Cardiac muscle cell (in vitro differentiated cells and primary cell): ENCODE measurements around the gene ARID2. TPM values are rescaled to one million over a fixed set of nuclear protein-coding genes. Genes with fewer than 3 reads are reported as not detected.

ENCODE experiments used
- DNase-seq, 2 donors: peaks; one replicate each; pipeline versions ENCODE4 v3.0.0 to v3.0.0-alpha.2; 2010 to 2017; ENCODE audit warnings: low read depth in 1 of 2, low spot score in 1 of 2
- H3K27ac ChIP-seq: fragments of 200-600 bp; sonication (generic); 2 replicates; pipeline ENCODE4 v1.5.1; 2016
- H3K27me3 ChIP-seq: fragments of 200-600 bp; sonication (generic); 2 replicates; pipeline ENCODE4 v1.6.0; 2016; ENCODE audit warnings: control low read depth
- H3K36me3 ChIP-seq: fragments of 200-600 bp; sonication (generic); 2 replicates; pipeline ENCODE4 v1.5.1; 2016; ENCODE audit warnings: control low read depth
- H3K4me1 ChIP-seq: fragments of 200-600 bp; sonication (generic); 2 replicates; pipeline ENCODE4 v1.8.1; 2017; ENCODE audit warnings: low read depth, mild to moderate bottlenecking, mixed run types
- H3K4me3 ChIP-seq: fragments of 200-600 bp; sonication (generic); 2 replicates; pipeline ENCODE4 v1.5.1; 2016; ENCODE audit warnings: mild to moderate bottlenecking
- H3K9me3 ChIP-seq: fragments of 200-600 bp; sonication (generic); 2 replicates; pipeline ENCODE4 v1.5.1; 2017; ENCODE audit warnings: low read depth, mild to moderate bottlenecking, control low read depth
- CTCF ChIP-seq: IDR thresholded peaks from 2 replicates; pipeline ENCODE4 v1.5.1; 2012; ENCODE audit warnings: low read depth, mild to moderate bottlenecking, low read length
- polyA plus RNA-seq: library from polyadenylated mRNA; unstranded; fragments of >200 nt; fragmentation: Nextera tagmentation; extraction: Ambion mirVana; gene quantifications from 2 replicates; pipeline ENCODE4 v1.2.1, GENCODE V29; 2016
- total RNA-seq: library from RNA; depleted of rRNA; stranded (reverse); fragments of >200 nt; gene quantifications from 2 replicates; pipeline ENCODE4 v1.2.3, GENCODE V29; 2016

The ARID2 gene
- total and polyA plus RNA-seq, 2 experiments from 2014 or later = 17.3 to 40.3 TPM

GRCh38 chr12:45852508-45852907 is 123.0 kb downstream of the ARID2 start:
- no peak overlapping the region for H3K27ac ChIP-seq
- no peak overlapping the region for H3K4me3 ChIP-seq
- no peaks in the 10 kb centered on the region for H3K27me3 ChIP-seq
- no peaks in the 10 kb centered on the region for H3K9me3 ChIP-seq
- peaks cover 55% of the 10 kb centered on the region for H3K36me3 ChIP-seq
- H3K4me1 ChIP-seq = no peaks in the 10 kb centered on the region
- DNase-seq = peak in 1 of 2 donors; percentile 10
- TF ChIP-seq CTCF = no peak

- no peak for DNase-seq
- no peaks in the 10 kb centered on the region for H3K4me1 ChIP-seq
- H3K36me3 ChIP-seq = peaks cover 53% of the 10 kb centered on the region
- no peaks in the 10 kb centered on the region for H3K27me3 ChIP-seq
- no peak overlapping the region for H3K27ac ChIP-seq
- H3K9me3 ChIP-seq = no peaks in the 10 kb centered on the region
- no peak overlapping the region for H3K4me3 ChIP-seq
- TF ChIP-seq CTCF = no peak
Observed at GRCh38 chr12:45853550-45853949, 124.0 kb downstream of the ARID2 start.

GRCh38 chr12:45863332-45863731 is 133.8 kb downstream of the ARID2 start:
- Histone ChIP-seq H3K9me3 (no peaks in the 10 kb centered on the region), H3K27me3 (no peaks in the 10 kb centered on the region), H3K27ac (peak overlapping the region; percentile 51), H3K4me3 (no peak overlapping the region), H3K36me3 (peaks cover 30% of the 10 kb centered on the region), H3K4me1 (no peaks in the 10 kb centered on the region)
- DNase-seq = no peak
- no peak for TF ChIP-seq CTCF

GRCh38 chr12:45866299-45866698 is 136.8 kb downstream of the ARID2 start:
- no peak for DNase-seq
- Histone ChIP-seq H3K9me3 (no peaks in the 10 kb centered on the region), H3K36me3 (peaks cover 35% of the 10 kb centered on the region), H3K27ac (no peak overlapping the region), H3K4me1 (no peaks in the 10 kb centered on the region), H3K4me3 (no peak overlapping the region), H3K27me3 (no peaks in the 10 kb centered on the region)
- no peak for TF ChIP-seq CTCF

GRCh38 chr12:45872446-45872845 is 142.9 kb downstream of the ARID2 start:
- no peak for DNase-seq
- no peak overlapping the region for H3K27ac ChIP-seq
- peaks cover 14% of the 10 kb centered on the region for H3K36me3 ChIP-seq
- no peak overlapping the region for H3K4me3 ChIP-seq
- H3K9me3 ChIP-seq = no peaks in the 10 kb centered on the region
- TF ChIP-seq CTCF = no peak
- no peaks in the 10 kb centered on the region for H3K27me3 ChIP-seq
- no peaks in the 10 kb centered on the region for H3K4me1 ChIP-seq

GRCh38 chr12:45877069-45877468 is 147.6 kb downstream of the ARID2 start:
- Histone ChIP-seq H3K36me3 (peaks cover 5% of the 10 kb centered on the region), H3K4me1 (peaks cover 24% of the 10 kb centered on the region), H3K4me3 (no peak overlapping the region), H3K9me3 (no peaks in the 10 kb centered on the region), H3K27ac (no peak overlapping the region), H3K27me3 (no peaks in the 10 kb centered on the region)
- no peak for DNase-seq
- TF ChIP-seq CTCF = no peak
